Measurements from ENCODE around the gene CCDC68. TPM values are rescaled to one million over a fixed set of nuclear protein-coding genes. Genes with fewer than 3 reads are reported as not detected.
A peak's percentile ranks its signal among the peaks of the same experiment; 100 is the strongest.

Gene CCDC68
- polyA plus RNA-seq, 2 of the 4 experiments (the other 2 are of a cell fraction) = 3.1 to 12.4 TPM

DNA sequence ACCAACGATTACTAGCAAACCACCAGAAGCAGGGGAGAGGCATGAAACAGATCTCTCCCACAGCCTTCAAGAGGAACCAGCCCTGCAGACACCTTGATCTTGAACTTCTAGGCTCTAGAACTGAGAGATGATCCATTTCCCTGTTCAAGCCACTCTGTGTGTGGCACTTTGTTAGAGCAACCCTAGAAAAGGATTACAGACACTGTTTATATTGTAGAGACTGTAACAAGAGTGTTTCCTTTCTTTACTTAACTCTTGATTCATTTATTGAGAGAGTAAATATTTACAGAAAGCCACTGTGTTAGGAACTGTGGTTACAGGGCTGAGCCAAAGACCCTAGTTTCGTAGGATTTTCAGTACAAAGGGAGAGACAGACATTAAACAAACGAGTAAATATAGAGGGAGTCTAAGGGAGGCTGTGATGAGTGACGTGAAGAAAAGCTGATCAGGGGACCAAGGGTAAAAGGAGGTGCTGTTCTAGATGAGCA, 10.9 kb downstream of the CCDC68 start (continued):
- no peak for TF ChIP-seq CHD4 (IDR thresholded peaks at IDR 0.05; ENCODE audit: borderline replicate concordance)
- TF ChIP-seq EHMT2 (IDR thresholded peaks at IDR 0.05; ENCODE audit: low read depth) = no peak
- no peak for TF ChIP-seq ZFP36 (IDR thresholded peaks at IDR 0.05; ENCODE audit: borderline replicate concordance, partially characterized antibody)
- no peak for TF ChIP-seq RARB (CRISPR knock-in tag; IDR thresholded peaks at IDR 0.05)
- TF ChIP-seq RFX5 (IDR thresholded peaks at IDR 0.05) = no peak
- TF ChIP-seq, protein P1, sequence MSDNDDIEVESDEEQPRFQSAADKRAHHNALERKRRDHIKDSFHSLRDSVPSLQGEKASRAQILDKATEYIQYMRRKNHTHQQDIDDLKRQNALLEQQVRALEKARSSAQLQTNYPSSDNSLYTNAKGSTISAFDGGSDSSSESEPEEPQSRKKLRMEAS (IDR thresholded peaks at IDR 0.05) = no peak
- TF ChIP-seq SREBF2 (IDR thresholded peaks at IDR 0.05) = no peak
- no peak for TF ChIP-seq PHF8 (IDR thresholded peaks at IDR 0.05; ENCODE audit: borderline replicate concordance, low read depth)
- TF ChIP-seq FOSL2 (IDR thresholded peaks at IDR 0.05) = no peak
- peak; percentile 59; the same call in 1 of the 2 replicates for TF ChIP-seq FOSL2 (CRISPR knock-in tag; IDR thresholded peaks at IDR 0.05)
- TF ChIP-seq CEBPB (IDR thresholded peaks at IDR 0.05) = no peak
- TF ChIP-seq CBX2 (IDR thresholded peaks at IDR 0.05; ENCODE audit: borderline replicate concordance, low read depth) = no peak
- TF ChIP-seq, protein P2, sequence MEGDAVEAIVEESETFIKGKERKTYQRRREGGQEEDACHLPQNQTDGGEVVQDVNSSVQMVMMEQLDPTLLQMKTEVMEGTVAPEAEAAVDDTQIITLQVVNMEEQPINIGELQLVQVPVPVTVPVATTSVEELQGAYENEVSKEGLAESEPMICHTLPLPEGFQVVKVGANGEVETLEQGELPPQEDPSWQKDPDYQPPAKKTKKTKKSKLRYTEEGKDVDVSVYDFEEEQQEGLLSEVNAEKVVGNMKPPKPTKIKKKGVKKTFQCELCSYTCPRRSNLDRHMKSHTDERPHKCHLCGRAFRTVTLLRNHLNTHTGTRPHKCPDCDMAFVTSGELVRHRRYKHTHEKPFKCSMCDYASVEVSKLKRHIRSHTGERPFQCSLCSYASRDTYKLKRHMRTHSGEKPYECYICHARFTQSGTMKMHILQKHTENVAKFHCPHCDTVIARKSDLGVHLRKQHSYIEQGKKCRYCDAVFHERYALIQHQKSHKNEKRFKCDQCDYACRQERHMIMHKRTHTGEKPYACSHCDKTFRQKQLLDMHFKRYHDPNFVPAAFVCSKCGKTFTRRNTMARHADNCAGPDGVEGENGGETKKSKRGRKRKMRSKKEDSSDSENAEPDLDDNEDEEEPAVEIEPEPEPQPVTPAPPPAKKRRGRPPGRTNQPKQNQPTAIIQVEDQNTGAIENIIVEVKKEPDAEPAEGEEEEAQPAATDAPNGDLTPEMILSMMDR (IDR thresholded peaks at IDR 0.05) = no peak
- no peak for TF ChIP-seq RCOR1 (IDR thresholded peaks at IDR 0.05; ENCODE audit: low read depth, low read length)
- TF ChIP-seq JUNB (IDR thresholded peaks at IDR 0.05) = peak; percentile 65; the same call in 1 of the 2 replicates
- TF ChIP-seq FOSB (CRISPR knock-in tag; IDR thresholded peaks at IDR 0.05) = no peak
- TF ChIP-seq, protein P3, sequence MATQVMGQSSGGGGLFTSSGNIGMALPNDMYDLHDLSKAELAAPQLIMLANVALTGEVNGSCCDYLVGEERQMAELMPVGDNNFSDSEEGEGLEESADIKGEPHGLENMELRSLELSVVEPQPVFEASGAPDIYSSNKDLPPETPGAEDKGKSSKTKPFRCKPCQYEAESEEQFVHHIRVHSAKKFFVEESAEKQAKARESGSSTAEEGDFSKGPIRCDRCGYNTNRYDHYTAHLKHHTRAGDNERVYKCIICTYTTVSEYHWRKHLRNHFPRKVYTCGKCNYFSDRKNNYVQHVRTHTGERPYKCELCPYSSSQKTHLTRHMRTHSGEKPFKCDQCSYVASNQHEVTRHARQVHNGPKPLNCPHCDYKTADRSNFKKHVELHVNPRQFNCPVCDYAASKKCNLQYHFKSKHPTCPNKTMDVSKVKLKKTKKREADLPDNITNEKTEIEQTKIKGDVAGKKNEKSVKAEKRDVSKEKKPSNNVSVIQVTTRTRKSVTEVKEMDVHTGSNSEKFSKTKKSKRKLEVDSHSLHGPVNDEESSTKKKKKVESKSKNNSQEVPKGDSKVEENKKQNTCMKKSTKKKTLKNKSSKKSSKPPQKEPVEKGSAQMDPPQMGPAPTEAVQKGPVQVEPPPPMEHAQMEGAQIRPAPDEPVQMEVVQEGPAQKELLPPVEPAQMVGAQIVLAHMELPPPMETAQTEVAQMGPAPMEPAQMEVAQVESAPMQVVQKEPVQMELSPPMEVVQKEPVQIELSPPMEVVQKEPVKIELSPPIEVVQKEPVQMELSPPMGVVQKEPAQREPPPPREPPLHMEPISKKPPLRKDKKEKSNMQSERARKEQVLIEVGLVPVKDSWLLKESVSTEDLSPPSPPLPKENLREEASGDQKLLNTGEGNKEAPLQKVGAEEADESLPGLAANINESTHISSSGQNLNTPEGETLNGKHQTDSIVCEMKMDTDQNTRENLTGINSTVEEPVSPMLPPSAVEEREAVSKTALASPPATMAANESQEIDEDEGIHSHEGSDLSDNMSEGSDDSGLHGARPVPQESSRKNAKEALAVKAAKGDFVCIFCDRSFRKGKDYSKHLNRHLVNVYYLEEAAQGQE (IDR thresholded peaks at IDR 0.05) = no peak
- TF ChIP-seq GATA3 (IDR thresholded peaks at IDR 0.05; ENCODE audit: borderline replicate concordance) = peak; percentile 50; the same call in 1 of the 2 replicates
- no peak for TF ChIP-seq ZNF302 (CRISPR knock-in tag; IDR thresholded peaks at IDR 0.05)
- TF ChIP-seq MAFK (IDR thresholded peaks at IDR 0.05; ENCODE audit: partially characterized antibody) = no peak
- TF ChIP-seq RNF2 (IDR thresholded peaks at IDR 0.05; ENCODE audit: borderline replicate concordance, low read depth) = no peak
- TF ChIP-seq EHF (CRISPR knock-in tag; IDR thresholded peaks at IDR 0.05) = no peak
- TF ChIP-seq, protein P4, sequence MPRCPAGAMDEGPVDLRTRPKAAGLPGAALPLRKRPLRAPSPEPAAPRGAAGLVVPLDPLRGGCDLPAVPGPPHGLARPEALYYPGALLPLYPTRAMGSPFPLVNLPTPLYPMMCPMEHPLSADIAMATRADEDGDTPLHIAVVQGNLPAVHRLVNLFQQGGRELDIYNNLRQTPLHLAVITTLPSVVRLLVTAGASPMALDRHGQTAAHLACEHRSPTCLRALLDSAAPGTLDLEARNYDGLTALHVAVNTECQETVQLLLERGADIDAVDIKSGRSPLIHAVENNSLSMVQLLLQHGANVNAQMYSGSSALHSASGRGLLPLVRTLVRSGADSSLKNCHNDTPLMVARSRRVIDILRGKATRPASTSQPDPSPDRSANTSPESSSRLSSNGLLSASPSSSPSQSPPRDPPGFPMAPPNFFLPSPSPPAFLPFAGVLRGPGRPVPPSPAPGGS (IDR thresholded peaks at IDR 0.05) = 0 out of 3 replicates have a peak, but pooled peaks have one; percentile 35
- TF ChIP-seq EP300 (IDR thresholded peaks at IDR 0.05) = peak in 1 of 2 experiments; percentile 50; a peak in 1 of 5 replicates
- no peak for TF ChIP-seq ZC3H11A (IDR thresholded peaks at IDR 0.05)
- TF ChIP-seq BHLHE40 (IDR thresholded peaks at IDR 0.05; ENCODE audit: low read depth, low read length) = no peak
- TF ChIP-seq JUN (IDR thresholded peaks at IDR 0.05) = peak; percentile 29 to 56; a peak in 2 of 5 replicates
- TF ChIP-seq KDM5A (IDR thresholded peaks at IDR 0.05) = no peak
- TF ChIP-seq HEYL (CRISPR knock-in tag; IDR thresholded peaks at IDR 0.05) = no peak
- no peak for TF ChIP-seq MYC (IDR thresholded peaks at IDR 0.05; ENCODE audit: borderline replicate concordance, low read length)

All from A549 (cell line).